Measurements from ENCODE around the gene PRAMEF15. TPM values are rescaled to one million over a fixed set of nuclear protein-coding genes. Genes with fewer than 3 reads are reported as not detected.
"Not testable (repeated sequence)": the region's sequence is repeated elsewhere in the genome, so short reads cannot be mapped to it uniquely, and the experiment has no call there.

PRAMEF15 gene
- total RNA-seq: not detected
- not detected for polyA plus RNA-seq
- long read RNA-seq, donor 1: 0 reads
- long read RNA-seq, donor 2: 0 reads
- long read RNA-seq, donor 3: 0 reads
- long read RNA-seq, donor 4: 0 reads

DNA sequence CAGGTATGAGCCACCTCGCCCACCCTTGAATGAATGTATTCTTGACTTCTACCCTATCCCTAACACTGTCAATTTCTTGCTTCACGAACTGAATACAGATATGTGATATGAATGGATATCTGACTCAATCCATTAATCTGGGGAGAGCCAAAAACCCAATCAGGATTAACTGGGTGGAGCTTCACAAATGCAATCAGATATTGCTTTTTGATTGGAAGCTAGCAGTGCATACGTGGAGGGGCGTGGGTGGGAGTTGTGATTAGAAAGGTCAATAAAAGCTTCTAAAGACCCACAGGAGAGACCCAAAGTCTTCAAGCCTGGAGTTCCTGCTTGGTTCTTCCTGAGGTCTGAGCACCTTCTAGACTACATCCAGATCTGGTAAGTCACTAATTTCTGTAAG is at the start of gene PRAMEF15:
Gene PRAMEF15, plus strand, starts transcription at position 301 of the 400 bp plus-strand sequence. CDS start 2,827 bp downstream, outside the sequence.
- H3K27me3 ChIP-seq (ENCODE audit: control insufficient read depth, insufficient read depth); H3K4me1 ChIP-seq (ENCODE audit: control insufficient read depth, insufficient read depth, low read length); DNase-seq; H3K27ac ChIP-seq (ENCODE audit: low read length); ATAC-seq; intact Hi-C loops (cut with DNase I); H3K9me3 ChIP-seq (ENCODE audit: control insufficient read depth, low read length); H3K4me3 ChIP-seq (ENCODE audit: low read length): not testable (repeated sequence)
- 72% methylated on average over 3 of the region's 4 CpGs for WGBS

DNA sequence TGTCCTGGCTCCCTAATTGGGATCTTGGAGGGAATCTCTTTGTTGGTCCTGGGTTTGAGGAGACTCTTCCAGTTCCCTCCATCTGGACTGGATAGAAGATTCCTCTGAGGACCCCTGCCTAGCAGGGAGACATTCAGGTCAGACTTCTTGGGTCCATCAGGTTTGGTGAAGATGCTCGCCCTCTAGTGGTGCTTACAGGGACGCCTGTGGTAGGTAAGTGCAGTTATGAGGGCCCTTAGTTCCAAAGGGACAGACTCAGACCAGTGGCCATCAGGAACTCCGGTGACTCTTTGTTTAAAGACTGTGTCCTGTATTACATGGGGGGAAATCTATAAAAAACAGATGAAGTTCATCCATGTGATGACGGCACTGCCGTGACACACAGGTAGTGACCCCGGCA is 38.4 kb upstream of the PRAMEF15 start:
- H3K4me1 ChIP-seq (ENCODE audit: control insufficient read depth, insufficient read depth, low read length); H3K4me3 ChIP-seq (ENCODE audit: low read length); intact Hi-C loops (cut with DNase I); H3K27me3 ChIP-seq (ENCODE audit: control insufficient read depth, insufficient read depth); ATAC-seq; DNase-seq; H3K27ac ChIP-seq (ENCODE audit: low read length); H3K9me3 ChIP-seq (ENCODE audit: control insufficient read depth, low read length): not testable (repeated sequence)
- 28% methylated on average over 3 of the region's 6 CpGs for WGBS

DNA sequence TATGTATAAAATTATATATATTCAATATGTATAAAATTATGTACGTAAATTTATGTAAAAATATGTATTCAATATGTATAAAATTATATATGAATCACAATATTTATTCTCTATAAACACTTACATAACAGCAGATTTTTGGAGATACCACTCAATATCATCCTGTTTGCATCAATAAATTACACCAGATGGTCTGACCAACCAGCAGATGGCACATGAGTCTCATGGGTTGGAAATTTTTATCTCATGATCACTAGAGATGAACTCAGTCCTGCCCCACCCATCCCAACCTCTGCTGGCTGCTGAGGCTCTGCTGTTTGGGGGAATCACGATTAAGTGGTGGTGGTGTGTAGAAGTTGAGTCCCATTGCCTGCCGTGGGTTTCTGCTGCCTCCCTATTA is 35.8 kb upstream of the PRAMEF15 start:
- H3K9me3 ChIP-seq (ENCODE audit: control insufficient read depth, low read length); DNase-seq; intact Hi-C loops (cut with DNase I); H3K27me3 ChIP-seq (ENCODE audit: control insufficient read depth, insufficient read depth); H3K27ac ChIP-seq (ENCODE audit: low read length); H3K4me1 ChIP-seq (ENCODE audit: control insufficient read depth, insufficient read depth, low read length); H3K4me3 ChIP-seq (ENCODE audit: low read length); ATAC-seq: not testable (repeated sequence)
- 64% methylated on average over 3 of the region's 3 CpGs for WGBS

DNA sequence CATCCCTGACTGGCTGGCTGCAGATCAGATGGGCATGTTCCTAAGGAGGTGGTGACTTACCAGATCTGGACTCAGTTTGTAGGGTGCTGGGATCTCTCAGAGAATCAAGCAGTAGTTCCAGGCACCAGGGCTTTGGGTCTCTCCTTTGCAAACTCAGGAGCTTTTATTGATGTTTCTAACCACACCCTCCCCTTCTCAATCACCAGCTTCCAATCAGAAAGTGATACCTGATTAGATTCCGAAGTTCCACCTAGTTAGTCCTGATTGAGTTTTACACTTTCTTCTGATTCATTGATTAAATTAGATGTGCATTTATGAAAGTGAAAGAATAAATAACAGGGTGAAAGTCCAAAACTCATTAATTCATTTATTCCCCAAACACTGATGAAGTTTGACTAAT is 30.3 kb upstream of the PRAMEF15 start, which contains the start of gene PRAMEF8:
Gene PRAMEF8, minus strand, starts transcription at position 101 of the 400 bp plus-strand sequence. CDS start 1,046 bp downstream, outside the sequence.
- no CpG with 5 or more reads among the region's 1 CpG for WGBS
- H3K4me1 ChIP-seq (ENCODE audit: control insufficient read depth, insufficient read depth, low read length); ATAC-seq; H3K27me3 ChIP-seq (ENCODE audit: control insufficient read depth, insufficient read depth); DNase-seq; H3K27ac ChIP-seq (ENCODE audit: low read length); H3K9me3 ChIP-seq (ENCODE audit: control insufficient read depth, low read length); H3K4me3 ChIP-seq (ENCODE audit: low read length); intact Hi-C loops (cut with DNase I): not testable (repeated sequence)

DNA sequence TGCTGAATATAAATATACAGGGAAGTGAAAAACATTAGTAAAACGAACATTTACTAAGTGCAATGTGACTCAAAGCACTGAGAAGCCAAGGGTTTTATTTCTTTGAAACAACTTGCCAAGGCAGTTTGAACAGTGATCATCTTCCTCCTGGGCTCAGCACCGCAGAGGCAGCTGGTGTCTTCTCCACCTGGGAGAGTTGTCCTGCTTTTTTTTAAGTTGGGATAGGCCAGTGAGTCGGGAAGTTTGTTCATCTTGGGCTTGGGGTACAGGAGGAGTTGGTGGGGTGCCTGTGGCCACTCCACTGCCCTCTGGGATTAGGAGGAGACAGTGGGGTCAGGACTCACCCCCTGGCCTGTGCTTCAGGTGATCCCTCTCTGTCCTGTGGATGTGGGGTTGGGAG is 26.4 kb upstream of the PRAMEF15 start:
- ATAC-seq; H3K9me3 ChIP-seq (ENCODE audit: control insufficient read depth, low read length); DNase-seq; H3K27ac ChIP-seq (ENCODE audit: low read length); H3K27me3 ChIP-seq (ENCODE audit: control insufficient read depth, insufficient read depth); intact Hi-C loops (cut with DNase I); H3K4me3 ChIP-seq (ENCODE audit: low read length); H3K4me1 ChIP-seq (ENCODE audit: control insufficient read depth, insufficient read depth, low read length): not testable (repeated sequence)
- WGBS: 76% methylated on average over 1 of the region's 3 CpGs

DNA sequence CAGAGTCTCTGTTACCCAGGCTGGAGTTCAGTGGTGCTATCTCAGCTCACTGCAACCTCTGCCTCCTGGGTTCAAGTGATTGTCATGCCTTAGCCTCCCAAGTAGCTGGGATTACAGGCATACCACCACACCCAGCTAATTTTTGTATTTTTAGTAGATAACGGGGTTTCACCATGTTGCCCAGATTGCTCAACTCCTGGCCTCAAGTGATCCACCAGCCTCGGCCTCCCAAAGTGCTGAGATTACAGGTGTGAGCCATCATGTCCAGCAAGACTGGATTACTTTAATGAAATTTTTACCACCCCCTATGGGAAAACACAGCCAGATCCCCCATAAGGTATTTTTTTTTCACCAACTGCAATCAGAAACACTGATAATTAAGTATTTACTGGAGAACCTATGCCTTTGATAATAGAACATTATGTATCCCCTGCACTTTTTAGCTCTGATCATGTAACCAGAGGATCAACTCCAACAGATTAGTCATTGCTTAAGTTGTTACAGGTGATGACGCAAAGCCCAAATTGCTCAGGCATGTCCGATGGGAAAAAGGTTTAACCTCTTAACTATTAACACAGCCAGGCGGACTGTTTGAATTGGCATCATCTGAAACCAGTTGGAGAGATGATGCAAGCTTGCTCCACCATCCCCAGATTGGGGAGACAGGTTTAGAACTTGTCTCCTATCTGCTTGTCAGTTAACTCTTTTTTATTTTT is 18.0 kb upstream of the PRAMEF15 start:
- ATAC-seq; H3K4me3 ChIP-seq (ENCODE audit: low read length); intact Hi-C loops (cut with DNase I); H3K9me3 ChIP-seq (ENCODE audit: control insufficient read depth, low read length); DNase-seq; H3K4me1 ChIP-seq (ENCODE audit: control insufficient read depth, insufficient read depth, low read length); H3K27ac ChIP-seq (ENCODE audit: low read length); H3K27me3 ChIP-seq (ENCODE audit: control insufficient read depth, insufficient read depth): not testable (repeated sequence)
- WGBS: 90% methylated on average over 2 of the region's 5 CpGs

DNA sequence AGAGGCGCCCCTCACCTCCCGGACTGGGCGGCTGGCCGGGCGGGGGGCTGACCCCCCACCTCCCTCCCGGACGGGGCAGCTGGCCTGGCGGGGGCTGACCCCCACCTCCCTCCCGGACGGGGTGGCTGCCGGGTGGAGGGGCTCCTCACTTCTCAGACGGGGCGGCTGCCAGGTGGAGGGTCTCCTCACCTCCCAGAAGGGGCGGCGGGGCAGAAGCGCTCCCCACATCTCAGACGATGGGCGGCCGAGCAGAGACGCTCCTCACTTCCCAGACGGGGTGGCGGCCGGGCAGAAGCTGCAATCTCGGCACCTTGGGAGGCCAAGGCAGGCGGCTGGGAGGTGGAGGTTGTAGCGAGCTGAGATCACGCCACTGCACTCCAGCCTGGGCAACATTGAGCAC is 16.7 kb upstream of the PRAMEF15 start:
- H3K9me3 ChIP-seq (ENCODE audit: control insufficient read depth, low read length); intact Hi-C loops (cut with DNase I); ATAC-seq; H3K27ac ChIP-seq (ENCODE audit: low read length); H3K4me3 ChIP-seq (ENCODE audit: low read length); H3K4me1 ChIP-seq (ENCODE audit: control insufficient read depth, insufficient read depth, low read length); H3K27me3 ChIP-seq (ENCODE audit: control insufficient read depth, insufficient read depth): not testable (repeated sequence)
- peak in 1 of 3 donors; percentile 23 for DNase-seq
- 86% methylated on average over 3 of the region's 27 CpGs for WGBS

DNA sequence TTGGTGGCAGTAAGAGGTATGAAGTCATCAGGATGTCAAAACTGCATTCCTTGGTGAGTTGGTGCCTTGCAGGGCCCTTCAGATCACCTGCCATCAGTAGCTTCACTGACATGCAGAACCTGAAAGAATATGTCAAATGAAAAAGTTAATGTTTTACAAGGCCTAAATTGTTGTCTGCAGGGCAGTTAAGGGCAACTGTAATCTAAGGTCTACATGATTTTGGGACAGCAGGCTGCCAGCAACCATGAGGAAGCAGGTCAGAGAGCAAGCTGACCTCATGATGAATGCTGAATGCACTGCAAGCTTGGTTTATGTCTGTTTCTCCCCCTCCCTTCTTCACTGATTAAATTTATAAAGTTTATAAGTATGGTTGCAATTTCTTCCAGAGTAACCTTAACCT is 13.2 kb upstream of the PRAMEF15 start:
- intact Hi-C loops (cut with DNase I); H3K27ac ChIP-seq (ENCODE audit: low read length); H3K9me3 ChIP-seq (ENCODE audit: control insufficient read depth, low read length); H3K27me3 ChIP-seq (ENCODE audit: control insufficient read depth, insufficient read depth); H3K4me1 ChIP-seq (ENCODE audit: control insufficient read depth, insufficient read depth, low read length); ATAC-seq; H3K4me3 ChIP-seq (ENCODE audit: low read length); DNase-seq: not testable (repeated sequence)

DNA sequence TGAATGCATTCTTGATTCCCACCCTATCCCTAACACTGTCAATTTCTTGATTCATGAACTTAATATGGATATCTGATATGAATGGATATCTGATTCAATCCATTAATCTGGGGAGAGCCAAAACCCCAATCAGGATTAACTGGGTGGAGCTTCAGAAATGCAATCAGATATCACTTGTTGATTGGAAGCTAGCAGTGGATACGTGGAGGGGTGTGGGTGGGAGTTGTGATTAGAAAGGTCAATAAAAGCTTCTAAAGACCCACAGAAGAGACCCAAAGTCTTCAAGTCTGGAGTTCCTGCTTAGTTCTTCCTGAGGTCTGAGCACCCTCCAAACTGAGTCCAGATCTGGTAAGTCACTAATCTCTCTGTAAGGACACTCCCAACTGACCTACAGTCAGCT is 12.1 kb upstream of the PRAMEF15 start, which contains the start of gene PRAMEF33:
Gene PRAMEF33, plus strand, starts transcription at position 301 of the 400 bp plus-strand sequence. CDS start 2,416 bp downstream, outside the sequence.
- WGBS: no CpG with 5 or more reads among the region's 1 CpG
- H3K9me3 ChIP-seq (ENCODE audit: control insufficient read depth, low read length); DNase-seq; ATAC-seq; H3K27me3 ChIP-seq (ENCODE audit: control insufficient read depth, insufficient read depth); H3K4me1 ChIP-seq (ENCODE audit: control insufficient read depth, insufficient read depth, low read length); intact Hi-C loops (cut with DNase I); H3K27ac ChIP-seq (ENCODE audit: low read length); H3K4me3 ChIP-seq (ENCODE audit: low read length): not testable (repeated sequence)

DNA sequence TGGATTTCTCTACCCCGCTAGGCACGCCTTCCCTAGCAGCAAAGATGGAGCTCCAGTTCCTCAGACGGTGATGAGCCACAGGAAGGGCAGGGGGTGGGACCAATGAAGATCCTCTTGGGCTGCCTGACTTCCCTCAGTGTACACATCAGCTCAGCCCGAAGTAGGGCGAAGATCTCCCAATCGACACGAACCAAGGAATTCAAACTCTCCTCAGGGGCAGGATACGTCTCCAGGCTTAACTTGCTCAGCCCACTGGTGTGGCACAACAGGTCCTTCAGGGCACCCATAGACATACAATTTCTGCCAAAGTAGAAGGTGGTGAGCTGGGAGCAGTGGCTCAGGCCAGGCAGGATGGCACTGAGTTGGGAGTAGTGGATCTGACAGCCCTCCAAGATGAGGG is 27.1 kb downstream of the PRAMEF15 start:
- WGBS: 83% methylated on average over 8 of the region's 8 CpGs
- ATAC-seq: not testable (repeated sequence)

DNA sequence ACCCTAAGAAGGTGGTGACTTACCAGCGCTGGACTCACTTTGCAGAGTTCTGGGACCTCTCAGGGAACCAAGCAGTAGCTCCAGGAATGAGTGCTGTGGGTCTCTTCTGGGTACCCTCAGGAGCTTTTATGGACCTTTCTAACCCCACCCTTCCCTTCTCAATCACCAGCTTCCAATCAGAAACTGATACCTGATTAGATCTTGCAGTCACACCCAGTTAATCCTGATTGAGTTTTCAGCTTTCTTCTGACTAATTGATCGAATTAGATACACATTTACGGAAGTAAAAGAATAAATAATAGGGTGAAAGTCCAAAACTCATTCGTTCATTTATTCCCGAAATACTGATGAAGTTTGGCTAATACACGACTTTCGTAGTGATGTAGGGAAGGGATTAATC is 31.7 kb downstream of the PRAMEF15 start, which contains the start of gene PRAMEF14:
Gene PRAMEF14, minus strand, starts transcription at position 101 of the 400 bp plus-strand sequence. CDS start 1,820 bp downstream, outside the sequence.
- WGBS: 71% methylated on average over 7 of the region's 7 CpGs
- H3K27ac ChIP-seq (ENCODE audit: low read length); intact Hi-C loops (cut with DNase I); H3K9me3 ChIP-seq (ENCODE audit: control insufficient read depth, low read length); ATAC-seq; H3K27me3 ChIP-seq (ENCODE audit: control insufficient read depth, insufficient read depth); H3K4me3 ChIP-seq (ENCODE audit: low read length); H3K4me1 ChIP-seq (ENCODE audit: control insufficient read depth, insufficient read depth, low read length); DNase-seq: not testable (repeated sequence)

More for the DNA sequence above, 27.1 kb downstream of the PRAMEF15 start:
- H3K27ac ChIP-seq (ENCODE audit: low read length); intact Hi-C loops (cut with DNase I); DNase-seq; H3K4me3 ChIP-seq (ENCODE audit: low read length); H3K27me3 ChIP-seq (ENCODE audit: control insufficient read depth, insufficient read depth); H3K4me1 ChIP-seq (ENCODE audit: control insufficient read depth, insufficient read depth, low read length); H3K9me3 ChIP-seq (ENCODE audit: control insufficient read depth, low read length): not testable (repeated sequence)
